Adipose tissue (tissue), 3 donors: ENCODE data around the gene UQCR11. TPM values are rescaled to one million over a fixed set of nuclear protein-coding genes. Genes with fewer than 3 reads are reported as not detected.

Experiments
- H3K27ac ChIP-seq: one replicate; pipeline ENCODE4 v1.5.1; 2013; ENCODE audit warnings: low read depth, low read length
- WGBS, 3 donors: extraction: QIAGEN DNeasy Blood & Tissue Kit; methylation state at CpG; one replicate each; pipeline ENCODE4 v1.1.7; 2013; 5-methylcytosine and 5-hydroxymethylcytosine counted together
- polyA plus RNA-seq, 3 donors: library from polyadenylated mRNA; stranded (reverse); fragments of 200-250 nt; gene quantifications; one replicate each; pipeline ENCODE4 v1.2.3, GENCODE V29; 2013
- donor health status: healthy with polysubstance abuse.
- donor health status: Bipolar disorder and iron deficiency.
- donor health status: healthy.

UQCR11 gene
- polyA plus RNA-seq, 3 donors = 64.5 to 179 (median 163) TPM

- H3K27ac ChIP-seq = no peak overlapping the region
- 92 to 95% (median 94%) methylated on average over 11 of the region's 11 CpGs for WGBS, 3 donors
These were observed 15.2 kb upstream of the UQCR11 start for GRCh38 chr19:1620502-1620901.

DNA sequence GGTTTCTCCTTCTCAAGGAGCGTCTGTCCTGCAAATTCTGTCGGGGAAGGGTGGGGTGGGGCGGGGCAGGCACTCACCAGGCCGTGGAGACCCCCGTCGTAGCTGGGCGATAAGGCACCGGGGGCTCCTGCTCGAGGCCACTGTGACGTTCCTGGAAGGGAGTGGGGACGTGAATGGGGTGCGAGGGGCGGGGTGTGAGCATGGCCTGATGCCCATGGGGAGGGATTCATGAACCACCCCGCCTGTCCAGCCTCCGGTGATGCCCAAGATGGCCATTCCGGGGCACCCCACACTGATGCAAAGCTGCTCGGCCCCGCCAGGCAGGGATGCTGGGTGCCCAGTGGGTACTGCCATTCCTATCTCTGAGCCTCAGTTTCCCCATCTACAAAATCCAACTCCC lies 14.4 kb upstream of the UQCR11 start:
- no peak overlapping the region for H3K27ac ChIP-seq
- WGBS, 3 donors = 90 to 93% (median 90%) methylated on average over 18 of the region's 18 CpGs

GRCh38 chr19:1619094-1619439 lies 13.8 kb upstream of the UQCR11 start:
- H3K27ac ChIP-seq = no peak overlapping the region
- WGBS, 3 donors = 94 to 98% (median 95%) methylated on average over 23 to 26 of the region's 26 CpGs

GRCh38 chr19:1618157-1619093 lies 13.2 kb upstream of the UQCR11 start:
- no peak overlapping the region for H3K27ac ChIP-seq
- 78 to 92% (median 89%) methylated on average over 23 to 24 of the region's 24 CpGs for whole genome bisulfite sequencing, 3 donors

DNA sequence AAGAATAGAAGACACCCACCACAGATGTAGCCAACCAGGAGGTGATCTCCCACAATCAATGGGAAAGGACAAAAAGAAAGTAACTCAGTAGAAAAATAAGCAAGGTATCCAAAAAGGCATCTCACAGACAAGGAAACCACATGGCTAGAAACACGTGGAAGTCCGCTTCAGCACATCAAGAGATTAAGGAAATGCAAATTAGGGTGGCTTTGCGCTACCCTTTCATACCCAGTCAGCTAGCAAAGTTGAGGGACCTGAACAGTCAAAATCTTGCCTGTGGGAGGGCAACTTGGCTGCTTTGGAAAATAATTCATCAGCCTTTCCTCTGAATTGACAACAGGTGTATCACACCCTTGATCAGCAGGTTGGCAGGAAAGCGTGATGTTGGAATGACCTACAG lies 11.6 kb upstream of the UQCR11 start:
- WGBS, 3 donors = 66 to 72% (median 70%) methylated on average over 4 of the region's 4 CpGs
- H3K27ac ChIP-seq = no peak overlapping the region

DNA sequence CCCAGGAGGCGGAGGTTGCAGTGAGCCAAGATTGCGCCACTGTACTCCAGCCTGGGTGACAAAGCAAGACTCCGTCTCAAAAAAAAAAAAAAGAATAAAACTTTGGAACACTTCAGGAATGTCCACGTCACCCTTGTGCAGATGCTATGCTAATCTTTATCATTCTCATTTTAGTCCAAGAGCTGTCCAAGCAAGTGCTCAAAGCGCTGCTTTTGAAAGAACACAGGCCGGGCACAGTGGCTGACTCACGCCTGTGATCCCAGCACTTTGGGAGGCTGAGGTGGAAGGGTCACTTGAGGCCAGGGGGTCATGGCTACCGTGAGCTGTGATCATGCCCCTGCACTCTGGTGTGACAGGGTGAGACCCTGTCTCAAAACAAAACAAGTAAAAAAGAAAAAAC lies 11.1 kb upstream of the UQCR11 start:
- 83 to 88% (median 86%) methylated on average over 8 of the region's 8 CpGs for WGBS, 3 donors
- H3K27ac ChIP-seq = no peak overlapping the region

- WGBS, 3 donors = 89 to 93% (median 92%) methylated on average over 36 to 41 of the region's 41 CpGs
- no peak overlapping the region for H3K27ac ChIP-seq
These were observed 10.0 kb upstream of the UQCR11 start for GRCh38 chr19:1615156-1615765.

GRCh38 chr19:1613808-1614570 lies 8.7 kb upstream of the UQCR11 start:
- H3K27ac ChIP-seq = no peak overlapping the region
- WGBS, 3 donors = 91 to 93% (median 92%) methylated on average over 28 to 32 of the region's 32 CpGs

- 81 to 83% (median 83%) methylated on average over 9 of the region's 9 CpGs for WGBS, 3 donors
- no peak overlapping the region for H3K27ac ChIP-seq
These were observed 7.9 kb upstream of the UQCR11 start for GRCh38 chr19:1613146-1613545.

DNA sequence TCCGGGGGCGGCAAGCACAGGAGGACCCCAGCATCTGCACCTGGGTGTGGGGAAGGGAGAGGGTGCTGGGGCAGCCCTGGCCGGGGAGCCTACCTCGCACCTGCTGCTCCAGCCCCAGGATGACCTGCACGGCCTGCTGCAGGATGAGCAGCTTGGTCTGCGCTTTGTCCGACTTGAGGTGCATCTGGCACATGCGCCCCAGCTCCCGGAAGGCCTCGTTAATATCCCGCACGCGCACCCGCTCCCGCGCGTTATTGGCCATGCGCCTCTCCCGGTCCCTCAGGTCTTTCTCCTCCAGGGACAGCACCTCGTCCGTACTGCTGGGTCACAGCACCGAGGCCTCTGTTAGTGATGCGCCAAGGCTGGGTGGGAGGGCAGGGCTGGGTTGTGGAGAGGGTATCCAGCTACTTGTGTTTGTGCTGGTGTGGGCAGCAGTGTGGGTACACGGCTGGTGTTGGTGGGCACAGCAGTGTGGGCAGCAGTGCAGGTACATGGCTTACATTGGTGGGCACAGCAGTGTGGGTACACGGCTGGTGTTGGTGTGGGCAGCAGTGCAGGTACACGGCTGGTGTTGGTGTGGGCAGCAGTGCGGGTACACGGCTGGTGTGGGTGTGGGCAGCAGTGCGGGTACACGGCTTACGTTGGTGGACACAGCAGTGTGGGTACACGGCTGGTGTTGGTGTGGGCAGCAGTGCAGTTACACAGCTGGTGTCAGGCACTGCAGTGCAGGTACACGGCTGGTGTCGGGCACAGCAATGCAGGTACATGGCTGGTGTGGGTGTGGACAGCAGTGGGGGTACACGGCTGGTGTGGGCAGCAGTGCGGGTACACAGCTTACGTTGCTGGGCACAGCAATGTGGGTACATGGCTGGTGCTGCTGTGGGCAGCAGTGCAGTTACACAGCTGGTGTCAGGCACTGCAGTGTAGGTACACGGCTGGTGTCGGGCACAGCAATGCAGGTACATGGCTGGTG lies 7.1 kb upstream of the UQCR11 start:
- H3K27ac ChIP-seq = no peak overlapping the region
- WGBS, 3 donors = 93 to 94% (median 94%) methylated on average over 39 of the region's 39 CpGs

DNA sequence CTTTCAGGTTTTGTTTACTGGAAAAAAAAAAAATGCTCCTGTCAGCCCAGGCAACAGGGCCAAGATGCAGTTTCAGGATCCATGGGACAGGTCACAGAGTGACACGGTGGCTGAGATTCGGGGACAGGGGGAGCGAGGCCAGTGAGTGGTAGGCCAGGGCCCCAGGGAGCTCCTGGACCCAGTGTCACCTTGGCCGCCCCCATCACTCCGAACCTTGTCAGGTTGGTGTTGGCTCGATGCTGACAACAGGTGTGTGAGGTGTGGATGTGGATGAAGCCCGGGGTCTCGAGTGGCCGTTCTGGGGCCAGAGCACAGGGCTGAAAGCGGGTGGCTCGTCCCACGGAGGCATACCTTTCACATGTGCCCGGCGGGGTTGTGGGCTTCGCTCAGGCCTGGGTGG lies 6.1 kb upstream of the UQCR11 start:
- WGBS, 3 donors = 92 to 94% (median 93%) methylated on average over 15 of the region's 15 CpGs
- H3K27ac ChIP-seq = no peak overlapping the region

DNA sequence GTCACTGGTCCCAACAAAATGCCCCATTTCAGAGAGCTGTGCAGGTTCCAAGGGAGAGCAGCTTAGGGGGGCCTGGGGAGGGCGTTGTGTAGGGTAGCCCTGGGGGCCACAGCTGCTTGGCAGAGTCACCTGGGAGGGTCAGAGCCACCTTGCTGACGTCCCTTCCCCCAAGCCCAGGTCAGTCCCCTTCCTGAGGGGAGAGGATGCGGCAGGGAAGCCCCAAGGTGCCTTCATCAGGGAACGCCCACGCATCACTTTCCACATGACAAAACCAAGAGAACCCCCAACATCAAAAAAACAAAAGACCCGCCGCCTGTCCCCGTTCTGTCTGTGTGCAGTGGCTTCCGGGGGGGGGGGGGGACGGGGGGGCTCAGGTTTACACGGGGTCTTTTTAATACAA lies 5.3 kb upstream of the UQCR11 start:
- WGBS, 3 donors = 69 to 82% (median 77%) methylated on average over 11 of the region's 11 CpGs
- no peak overlapping the region for H3K27ac ChIP-seq

DNA sequence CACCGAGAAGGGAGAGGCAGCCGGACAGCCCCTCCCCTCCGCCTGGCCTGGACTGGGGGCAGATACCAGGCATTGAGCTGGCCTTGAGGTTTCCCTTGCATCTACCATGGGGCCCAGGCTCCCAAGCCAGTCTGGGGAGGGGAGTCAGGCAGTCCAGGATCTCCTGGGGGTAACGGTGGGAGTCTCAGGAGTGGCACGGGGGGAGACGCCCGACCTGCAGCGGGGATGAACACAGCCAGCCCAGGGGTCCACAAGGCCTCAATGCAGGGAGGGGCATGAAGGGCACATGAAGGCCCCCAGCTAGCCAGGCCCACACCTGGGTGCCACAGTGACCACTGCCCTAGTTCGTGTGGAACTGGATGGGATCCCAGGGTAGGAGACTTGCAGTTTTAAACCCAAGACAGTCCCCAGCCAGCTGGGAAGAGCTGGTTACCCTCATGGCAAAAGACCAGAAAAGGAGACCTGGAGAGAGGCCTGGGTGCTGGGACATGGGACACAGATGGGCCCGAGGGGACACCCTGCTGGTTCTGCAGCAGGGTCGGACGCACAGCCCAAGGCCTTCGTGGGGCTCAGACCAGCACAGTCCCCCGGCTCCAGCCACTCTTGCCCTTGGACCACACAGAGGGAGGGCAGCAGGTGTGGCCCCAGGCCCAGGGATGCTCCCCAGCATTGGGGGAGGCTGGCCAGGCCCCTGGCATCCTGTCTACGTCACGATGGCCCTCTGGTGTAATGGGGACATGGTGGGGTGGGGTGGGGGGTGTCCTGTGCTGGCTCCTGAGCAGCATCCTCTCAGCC lies 4.6 kb upstream of the UQCR11 start:
- H3K27ac ChIP-seq = no peak overlapping the region
- 84 to 87% (median 87%) methylated on average over 16 of the region's 16 CpGs for WGBS, 3 donors

GRCh38 chr19:1609103-1609396 lies 3.8 kb upstream of the UQCR11 start:
- 31 to 34% (median 32%) methylated on average over 10 of the region's 10 CpGs for WGBS, 3 donors
- no peak overlapping the region for H3K27ac ChIP-seq

DNA sequence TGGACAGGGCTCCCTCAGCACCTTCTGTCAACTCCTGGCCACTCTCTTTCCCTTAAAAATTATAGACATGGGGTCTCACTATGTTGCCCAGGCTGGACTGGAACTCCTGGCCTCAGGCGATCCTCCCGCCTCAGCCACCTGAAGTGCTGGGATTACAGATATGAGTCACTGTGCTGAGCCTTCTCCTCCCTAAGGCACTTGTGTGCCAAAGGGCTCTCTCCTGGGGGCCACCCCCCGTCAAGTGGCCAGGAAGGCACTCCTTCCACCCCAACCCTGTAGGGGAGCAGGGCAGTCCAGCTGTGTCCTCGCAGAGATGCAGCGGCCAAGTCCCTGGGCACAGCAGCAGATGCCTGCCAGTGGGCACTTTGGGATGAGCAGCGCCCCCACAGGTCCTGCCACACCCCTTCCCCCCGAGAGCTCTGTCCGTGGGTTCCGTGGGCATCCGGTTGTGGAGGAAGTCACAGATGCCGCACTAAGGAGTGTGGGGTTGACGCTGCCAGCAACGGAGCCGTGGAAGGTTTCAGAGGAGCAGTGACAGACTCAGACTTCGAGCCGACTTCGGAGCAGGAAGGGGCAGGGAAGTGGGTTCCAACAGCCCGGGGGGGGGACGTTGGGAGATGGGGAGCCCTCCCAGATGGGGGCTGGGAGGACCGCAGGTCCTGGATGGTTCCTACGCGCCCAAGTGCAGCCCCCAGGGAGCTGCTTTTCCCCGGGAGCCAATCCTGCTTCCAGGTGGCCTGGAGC lies 3.3 kb upstream of the UQCR11 start:
- H3K27ac ChIP-seq = no peak overlapping the region
- WGBS, 3 donors = 36 to 47% (median 38%) methylated on average over 22 to 23 of the region's 23 CpGs

- H3K27ac ChIP-seq = no peak overlapping the region
- WGBS, 3 donors = 16 to 17% (median 16%) methylated on average over 16 of the region's 16 CpGs
These were observed 933 bp upstream of the UQCR11 start for GRCh38 chr19:1606138-1606651.
